Stimulated activated CD8-positive, alpha-beta memory T cell treated with anti-CD3 and anti-CD28 coated beads, Interleukin-15, amount 100 ng/mL, for 4 hours (primary cell): ENCODE data around the gene MYOCOS.
"Not testable (repeated sequence)": the region's sequence is repeated elsewhere in the genome, so short reads cannot be mapped to it uniquely, and the experiment has no call there.

Experiments
- DNase-seq, 2 donors: peaks; one replicate each; pipeline ENCODE4 v3.0.0-alpha.2; 2020; ENCODE audit warnings: low read depth in 2 of 2

Gene MYOCOS

DNA sequence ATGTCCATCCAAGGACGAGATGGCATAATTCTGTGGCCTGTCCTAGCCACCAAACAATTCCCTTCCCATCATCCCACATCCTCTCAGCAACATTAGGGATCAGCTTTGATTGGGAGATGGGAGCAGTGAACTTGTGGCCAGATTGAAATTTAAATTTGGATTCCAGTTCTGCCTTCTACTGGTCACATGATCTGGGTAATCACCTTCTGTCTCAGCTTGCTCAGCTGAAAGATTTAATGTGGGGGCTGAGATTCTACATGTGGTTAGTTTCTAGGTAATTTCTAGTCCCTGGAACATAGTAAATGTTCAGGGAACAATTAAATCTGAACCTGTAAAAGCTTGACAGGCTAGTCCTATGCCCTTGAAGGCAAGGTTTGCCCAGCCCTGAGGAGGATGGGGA, 3.2 kb downstream of the MYOCOS start:
- DNase-seq: no peak

DNA sequence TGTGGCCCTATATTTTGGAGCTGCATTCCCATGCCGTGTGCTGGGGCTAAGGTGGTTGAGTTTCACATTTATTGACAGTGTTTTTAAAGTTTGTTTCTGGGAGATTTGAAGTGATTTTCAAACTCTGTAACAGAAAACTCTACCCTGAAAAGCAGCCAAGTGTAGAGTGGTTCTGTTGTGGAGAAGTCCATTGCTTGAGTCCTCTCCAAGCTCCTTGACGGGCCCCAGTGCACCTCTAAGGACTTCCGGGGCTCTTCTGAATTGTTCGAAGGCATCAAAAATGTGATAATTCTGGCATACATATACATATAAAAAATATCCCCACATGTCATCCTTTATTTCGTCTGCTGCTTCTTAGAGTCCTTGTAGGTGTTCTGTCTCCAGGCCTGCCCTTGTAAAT, 5.0 kb downstream of the MYOCOS start:
- no peak for DNase-seq

DNA sequence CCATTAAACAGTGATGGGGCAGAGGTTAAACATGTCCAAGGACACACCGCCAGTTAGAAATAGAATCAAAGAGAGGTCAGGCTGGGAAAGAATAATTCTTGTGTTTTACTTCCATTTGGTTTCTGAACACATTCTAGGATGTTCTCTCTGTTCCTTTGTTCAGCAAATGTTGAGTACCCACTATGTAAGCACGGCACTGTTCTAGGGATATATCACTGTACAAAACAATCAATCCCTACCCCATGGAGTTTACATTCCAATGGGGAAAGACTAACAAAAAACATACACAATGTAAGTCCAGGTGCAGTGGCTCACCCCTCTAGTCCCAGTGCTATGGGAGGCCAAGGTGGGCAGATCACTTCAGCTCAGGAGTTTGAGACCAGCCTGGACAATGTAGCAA, 6.2 kb downstream of the MYOCOS start:
- no peak for DNase-seq

- no peak for DNase-seq
These were observed 13.6 kb downstream of the MYOCOS start for GRCh38 chr1:171635661-171636060.

GRCh38 chr1:171636141-171636540, 14.1 kb downstream of the MYOCOS start:
- no peak for DNase-seq

DNA sequence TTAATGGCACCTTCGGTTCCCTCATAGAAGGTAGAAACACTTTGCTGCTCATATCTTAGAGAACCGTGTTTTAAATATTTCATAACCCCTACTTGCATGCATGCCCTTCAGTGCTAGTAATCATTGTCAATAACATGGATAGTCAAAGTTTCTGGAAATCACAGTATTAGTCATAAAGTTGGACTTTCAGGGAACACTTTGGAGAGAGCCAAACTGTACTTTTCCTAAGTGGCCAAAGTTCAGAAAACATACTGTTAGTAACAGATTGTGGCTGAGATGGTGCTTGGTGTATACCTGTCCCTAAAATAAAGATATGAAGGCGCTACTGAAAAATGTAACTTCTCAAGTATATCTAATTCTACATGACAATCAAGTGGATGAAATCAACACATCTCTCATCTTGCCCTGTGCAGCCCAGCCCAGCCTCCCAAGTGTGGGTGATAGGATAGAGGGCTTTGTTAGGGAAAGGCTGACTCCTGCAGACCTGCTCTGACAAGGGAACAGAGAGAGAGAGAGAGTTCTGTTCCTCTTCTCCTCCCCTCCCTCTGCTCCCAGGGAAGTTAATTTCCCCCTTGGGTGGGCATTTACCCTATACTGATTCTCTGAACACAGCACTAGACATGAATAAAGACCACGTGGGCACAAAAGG, 16.0 kb downstream of the MYOCOS start:
- DNase-seq: no peak

- DNase-seq: no peak
These were observed 18.2 kb downstream of the MYOCOS start for GRCh38 chr1:171640225-171640624.

GRCh38 chr1:171641076-171641864, 19.2 kb downstream of the MYOCOS start:
- no peak for DNase-seq

DNA sequence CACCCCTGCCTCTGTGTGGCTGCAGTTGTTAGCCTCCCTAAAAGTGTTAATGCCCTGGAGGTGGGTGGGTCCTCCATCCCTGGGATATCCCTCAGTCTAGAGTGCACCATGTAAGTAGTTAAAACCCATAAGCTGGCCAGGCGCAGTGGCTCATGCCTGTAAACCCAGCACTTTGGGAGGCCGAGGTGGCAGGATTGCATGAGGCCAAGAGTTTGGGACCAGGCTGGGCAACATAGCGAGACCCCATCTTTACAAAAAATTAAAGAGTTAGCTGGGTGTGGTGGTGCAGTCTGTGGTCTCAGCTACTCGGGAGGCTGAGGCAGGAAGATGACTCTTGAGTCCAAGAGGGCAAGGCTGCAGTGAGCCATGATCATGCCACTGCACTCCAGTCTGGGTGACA, 20.2 kb downstream of the MYOCOS start:
- DNase-seq: no peak

- DNase-seq: no peak
These were observed 21.1 kb downstream of the MYOCOS start for GRCh38 chr1:171643156-171643555.

DNA sequence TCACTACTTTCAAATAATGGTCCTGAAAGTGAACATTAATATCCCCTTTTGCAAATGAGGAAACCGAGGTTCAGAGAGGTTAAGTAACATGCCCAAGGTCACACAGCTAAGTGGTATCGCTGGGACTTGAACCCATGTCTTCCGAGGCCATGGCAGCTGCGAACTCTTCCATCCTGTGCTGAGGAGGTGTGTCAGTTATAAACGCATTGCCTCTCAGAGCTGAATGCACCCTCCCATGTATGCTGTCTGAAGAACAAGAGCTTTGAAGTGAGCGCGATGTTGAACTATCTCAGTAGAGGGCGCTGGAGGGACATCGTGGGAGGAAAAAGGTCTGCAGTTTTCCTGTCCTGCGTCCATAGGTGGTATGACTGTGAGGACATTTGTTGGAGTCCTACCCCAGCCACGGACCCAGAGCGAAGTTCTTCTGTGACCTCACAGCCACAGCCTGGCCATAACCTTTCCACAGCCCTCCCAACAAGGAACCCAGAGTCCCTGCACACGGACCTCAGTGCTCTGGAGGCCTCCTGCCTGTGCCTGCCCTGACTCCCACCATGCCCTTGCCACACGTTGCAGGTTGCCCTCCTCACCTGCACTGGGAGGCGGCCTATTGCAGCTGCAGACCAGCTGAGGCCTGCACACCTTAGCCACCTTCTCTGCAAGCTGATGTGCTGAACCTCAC, 22.9 kb downstream of the MYOCOS start:
- peak; percentile 26 to 28 for DNase-seq

DNA sequence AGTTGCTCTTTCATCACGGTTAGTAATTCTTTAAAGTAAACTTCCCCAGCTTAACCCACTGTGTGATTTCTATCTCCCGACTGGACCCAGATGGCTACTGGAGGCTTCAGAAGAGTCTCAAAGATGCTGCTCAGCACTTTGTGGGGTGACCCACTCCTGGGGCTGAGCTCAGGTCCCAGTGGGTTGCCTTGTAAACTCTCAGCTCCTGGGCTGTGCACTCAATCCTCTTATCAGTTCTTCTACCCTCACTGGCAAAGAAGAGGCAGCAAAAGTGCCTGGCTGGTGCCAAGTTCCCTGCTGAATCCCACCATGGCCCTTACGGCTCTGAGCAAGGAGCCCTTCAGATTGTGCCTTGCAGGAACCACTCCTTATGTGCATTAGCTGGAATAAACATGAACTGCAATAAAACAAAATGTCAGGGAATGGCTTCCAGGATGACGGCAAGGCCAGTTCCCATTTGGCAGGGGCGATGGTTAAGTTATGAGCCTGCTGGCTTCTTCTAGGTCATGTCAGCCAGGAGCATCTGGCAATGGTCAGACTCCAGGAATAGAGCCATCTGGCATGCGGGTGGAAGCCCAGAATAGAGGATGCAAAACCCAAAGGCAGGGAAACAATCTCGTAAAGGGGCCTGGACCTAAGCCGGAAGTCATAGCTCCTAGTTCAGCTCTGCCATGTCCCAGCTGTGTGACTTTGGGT, 23.7 kb downstream of the MYOCOS start:
- no peak for DNase-seq

DNA sequence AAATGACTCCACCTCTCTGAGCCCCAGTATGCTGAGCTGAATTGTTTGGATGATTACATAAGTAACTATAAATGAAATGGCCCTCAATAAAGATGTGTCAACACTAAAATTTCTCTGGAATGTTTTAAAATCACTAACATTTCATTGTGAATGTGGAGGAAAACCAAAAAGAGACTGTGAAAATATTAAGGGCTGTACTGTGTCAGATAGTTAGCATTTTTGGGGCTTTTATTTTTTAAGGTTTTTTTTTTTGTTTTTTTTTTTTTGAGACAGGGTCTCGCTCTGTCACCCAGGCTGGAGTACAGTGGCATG, 24.2 kb downstream of the MYOCOS start:
- DNase-seq: no peak

- DNase-seq: no peak
These were observed 30.3 kb downstream of the MYOCOS start, which contains the start of gene MYOC for GRCh38 chr1:171652234-171652822. Gene MYOC (minus strand): TSS chr1:171652688. CDS start chr1:171652611, 77 bp downstream.

GRCh38 chr1:171653796-171654195, 31.8 kb downstream of the MYOCOS start:
- DNase-seq: no peak

DNA sequence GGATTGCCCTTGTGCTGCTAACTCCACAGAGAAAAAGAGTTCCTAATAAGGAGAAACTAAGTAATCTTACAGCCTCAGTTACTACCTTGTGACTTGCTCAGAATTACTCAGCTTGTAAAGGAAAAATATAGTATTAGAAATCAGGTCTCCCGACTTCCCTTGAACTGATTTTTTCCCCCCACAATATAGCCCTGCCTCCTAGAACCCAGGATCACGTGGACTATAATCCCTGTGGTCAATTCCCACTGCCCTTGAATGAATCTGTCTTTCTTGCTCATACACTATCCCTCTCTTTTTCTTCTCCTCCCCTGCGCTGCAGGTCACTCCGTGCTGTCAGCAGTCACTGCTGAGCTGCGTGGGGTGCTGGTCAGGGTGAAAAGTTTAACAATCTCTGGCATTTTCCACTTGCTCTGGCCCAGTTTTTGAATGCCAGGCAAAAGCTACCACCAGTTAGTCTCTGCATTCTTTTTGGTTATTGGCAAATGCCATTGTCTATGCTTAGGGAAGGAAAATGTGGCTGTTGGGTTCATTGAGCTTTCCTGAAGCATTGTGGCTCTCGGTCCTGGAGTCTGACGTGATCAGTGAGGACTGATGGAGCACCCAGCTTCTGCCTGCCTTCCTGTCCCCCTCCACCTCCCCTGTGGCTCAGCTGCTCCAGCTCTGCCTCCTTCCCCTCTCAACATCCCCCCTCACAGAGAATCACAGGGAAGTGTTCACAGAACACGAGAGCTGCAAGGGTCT, 32.3 kb downstream of the MYOCOS start:
- DNase-seq: no peak

DNA sequence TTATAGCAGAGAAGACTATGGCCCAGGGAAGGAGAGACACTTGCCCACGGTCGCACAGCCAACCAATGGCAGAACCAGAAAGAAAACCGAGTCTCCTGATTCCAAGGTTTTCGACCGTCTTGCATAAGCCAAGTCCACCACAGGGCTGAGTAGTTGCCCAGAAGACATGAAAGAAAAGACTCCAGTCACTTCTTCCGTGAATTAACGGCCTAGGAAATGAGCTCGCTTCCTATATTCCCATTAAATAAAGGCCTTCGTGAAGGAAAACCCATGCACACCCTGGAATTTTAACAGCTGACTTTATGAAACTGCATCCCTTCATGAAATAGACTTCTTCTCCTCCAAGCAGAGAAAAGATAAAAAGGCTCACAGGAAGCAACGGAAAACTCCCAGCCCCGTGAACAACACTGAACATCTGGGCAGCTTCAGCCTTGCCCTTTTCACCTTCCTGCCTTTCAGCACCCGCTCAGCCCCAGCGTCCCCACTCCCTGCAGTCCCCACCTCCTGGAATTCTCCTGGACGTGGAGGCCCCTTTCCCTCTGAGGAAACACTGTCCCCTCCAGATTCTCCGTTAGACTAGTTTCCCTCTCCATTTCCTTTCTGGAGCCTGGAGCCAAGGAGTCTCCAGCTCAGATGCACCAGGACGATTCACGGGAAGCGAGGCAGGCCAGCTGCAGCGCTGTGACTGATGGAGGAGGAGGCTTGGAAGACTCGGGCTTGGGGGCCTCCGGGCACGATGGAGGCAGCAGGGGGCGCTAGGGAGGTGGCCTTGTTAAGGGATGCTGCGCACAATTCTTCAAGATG, 33.1 kb downstream of the MYOCOS start:
- peak in 1 of 2 donors; percentile 10 for DNase-seq

- DNase-seq: no peak
These were observed 33.7 kb downstream of the MYOCOS start for GRCh38 chr1:171655746-171656116.

- not testable (repeated sequence) for DNase-seq
These were observed 34.2 kb downstream of the MYOCOS start for GRCh38 chr1:171656206-171656605.

GRCh38 chr1:171661076-171661650, 39.1 kb downstream of the MYOCOS start:
- no peak for DNase-seq
